GM12878 (cell line): ENCODE measurements around the gene FTH1. TPM values are rescaled to one million over a fixed set of nuclear protein-coding genes. Genes with fewer than 3 reads are reported as not detected.
"Not testable (repeated sequence)": the region's sequence is repeated elsewhere in the genome, so short reads cannot be mapped to it uniquely, and the experiment has no call there.

Experiments
- ATAC-seq: fragments of 200-7000 bp; cut with Tn5 transposase; 3 replicates; pipeline ENCODE4 v1.9.1; 2020; ENCODE audit warnings: mild to moderate bottlenecking, moderate library complexity
- BruUV-seq: library from RNA; stranded (reverse); fragments of 400-500 nt; replicated peaks from 2 replicates; lab custom pipeline; 2021; lab: Mats Ljungman, UMichigan
- CTCF ChIA-PET: fragments of 300-600 bp; sonication (Branson Sonifier 250); formaldehyde crosslinking; extraction: SDS; loops from one replicate; lab custom pipeline; 2021; ENCODE audit warnings: inconsistent platforms; lab: Yijun Ruan, JAX
- POLR2A ChIA-PET: fragments of 350-600 bp; formaldehyde crosslinking; extraction: SDS; loops from one replicate; lab custom pipeline; 2021; ENCODE audit warnings: inconsistent platforms; lab: Charles Lee
- RAD21 ChIA-PET: fragments of 300-600 bp; sonication (Branson Sonifier 250); formaldehyde crosslinking; loops from one replicate; lab custom pipeline; 2023; ENCODE audit warnings: antibody characterized with exemption; ENCODE audit not compliant: unreplicated experiment; lab: Charles Lee
- SMC1A ChIA-PET: fragments of 300-600 bp; sonication (Branson Sonifier 250); formaldehyde crosslinking; loops from one replicate; lab custom pipeline; 2023; ENCODE audit not compliant: unreplicated experiment, uncharacterized antibody; lab: Charles Lee
- DNase-seq: peaks from one replicate; pipeline ENCODE4 v3.0.0-alpha.2; 2011; ENCODE audit warnings: low read depth, low spot score
- FAIRE-seq: peaks from 3 replicates; lab custom pipeline; 2011; peaks lifted over from hg19 to GRCh38; lab: Jason Lieb, UNC
- H2AFZ ChIP-seq: 2 replicates; pipeline ENCODE4 v1.6.0; 2011; ENCODE audit warnings: low read depth, low read length, control low read depth; ENCODE audit not compliant: control insufficient read depth
- H3K27ac ChIP-seq: 2 replicates; pipeline ENCODE4 v1.5.1; 2011; ENCODE audit warnings: control low read depth; ENCODE audit not compliant: control insufficient read depth, insufficient read depth
- H3K27me3 ChIP-seq, 2 experiments: replicated peaks in 1 of 2; 2 replicates each; pipeline versions ENCODE4 v1.6.0 to v1.6.1; 2011; ENCODE audit warnings: low read length in 1 of 2; ENCODE audit not compliant: control insufficient read depth in 2 of 2, insufficient read depth in 2 of 2
- H3K36me3 ChIP-seq, 2 experiments: 2 replicates each; pipeline ENCODE4 v1.5.1; 2011; ENCODE audit warnings: low read length in 1 of 2; ENCODE audit not compliant: control insufficient read depth in 2 of 2, insufficient read depth in 2 of 2
- H3K4me1 ChIP-seq: 2 replicates; pipeline ENCODE4 v1.6.1; 2011; ENCODE audit warnings: mild to moderate bottlenecking, low read length, moderate library complexity, mixed read lengths; ENCODE audit not compliant: control insufficient read depth, insufficient read depth
- H3K4me2 ChIP-seq: 2 replicates; pipeline ENCODE4 v1.6.0; 2011; ENCODE audit warnings: control low read depth; ENCODE audit not compliant: control insufficient read depth, insufficient read depth
- H3K4me3 ChIP-seq: fragments of 200-600 bp; sonication (generic); 2 replicates; pipeline ENCODE4 v1.5.1; 2016
- H3K79me2 ChIP-seq: 2 replicates; pipeline ENCODE4 v1.6.0; 2011; ENCODE audit warnings: low read length; ENCODE audit not compliant: control insufficient read depth, insufficient read depth
- H3K9ac ChIP-seq: 2 replicates; pipeline ENCODE4 v1.8.0; 2011; ENCODE audit warnings: low read length, control low read depth, mixed read lengths; ENCODE audit not compliant: control insufficient read depth, insufficient read depth
- H3K9me3 ChIP-seq: replicated peaks from 3 replicates; pipeline ENCODE4 v1.5.1; 2011; ENCODE audit warnings: mild to moderate bottlenecking, low read length; ENCODE audit not compliant: control insufficient read depth, insufficient read depth
- H4K20me1 ChIP-seq: 2 replicates; pipeline ENCODE4 v1.6.0; 2011; ENCODE audit not compliant: control insufficient read depth, insufficient read depth
- BACH1 ChIP-seq: fragments of 450-650 bp; IDR thresholded peaks from 2 replicates; pipeline ENCODE4 v1.6.1; 2017; ENCODE audit warnings: mild to moderate bottlenecking, borderline replicate concordance
- RAD51 ChIP-seq: fragments of 450-650 bp; IDR thresholded peaks from 2 replicates; pipeline ENCODE4 v1.6.1; 2016; ENCODE audit warnings: moderate library complexity, mild to moderate bottlenecking, inconsistent platforms
- ZBED1 ChIP-seq: IDR thresholded peaks from 2 replicates; pipeline ENCODE4 v1.6.1; 2016; ENCODE audit warnings: borderline replicate concordance
- WGBS: methylation state at CpG from one replicate; pipeline ENCODE4 v1.1.6; 2016; ENCODE audit warnings: low lambda C conversion rate; ENCODE audit not compliant: insufficient replicate concordance, insufficient coverage; ENCODE audit errors: missing lambda C conversion rate; 5-methylcytosine and 5-hydroxymethylcytosine counted together
- in situ Hi-C: fragments of 300-500 bp; cut with MboI; formaldehyde crosslinking; loops from 9 replicates; pipeline ENCODE4 v1.14.3; 2018; ENCODE audit warnings: mixed read lengths
- intact Hi-C: fragments of 100-400 bp; cut with micrococcal nuclease; formaldehyde crosslinking; loops from one replicate; pipeline ENCODE4 v1.14.2; 2022; ENCODE audit not compliant: unreplicated experiment
- polyA plus RNA-seq, 11 experiments: library from polyadenylated mRNA; depleted of rRNA in 4 of 11; unstranded in 6 of 11; stranded (reverse) in 5 of 11; fragments of >200 nt; fragmentation: Nextera tagmentation in 4 of 11; fragmentation: Illumina TruSeq in 1 of 11; extraction: Ambion mirVana in 4 of 11; extraction: Trizol in 1 of 11; gene quantifications; 1 replicate in 1 of 11; 2 replicates in 10 of 11; pipeline versions ENCODE4 v1.2.1 to v1.2.3, GENCODE V29; 2011 to 2016; ENCODE audit warnings: inconsistent platforms in 2 of 11, missing spikeins in 2 of 11, low read depth in 1 of 11
- total RNA-seq, 4 experiments: library from RNA; depleted of rRNA in 3 of 4; stranded (reverse); fragments of >200 nt in 3 of 4; fragmentation: Illumina TruSeq in 1 of 4; extraction: Trizol in 1 of 4; gene quantifications; 2 replicates each; pipeline versions ENCODE4 v1.2.1 to v1.2.3, GENCODE V29; 2013 to 2021
- TF ChIP-seq, protein P1 (sequence below): IDR thresholded peaks from 2 replicates; pipeline ENCODE4 v1.6.1; 2011; ENCODE audit warnings: borderline replicate concordance, low read depth, mild to moderate bottlenecking, moderate library complexity, mixed read lengths, low read length; ENCODE audit not compliant: insufficient read depth; ENCODE audit errors: extremely low read length

Gene FTH1
- total and polyA plus RNA-seq, 10 of the 15 experiments (the other 5 are each of a cell fraction or from before 2014, with no cell fraction given): 289 to 4,154 (median 960) TPM

DNA sequence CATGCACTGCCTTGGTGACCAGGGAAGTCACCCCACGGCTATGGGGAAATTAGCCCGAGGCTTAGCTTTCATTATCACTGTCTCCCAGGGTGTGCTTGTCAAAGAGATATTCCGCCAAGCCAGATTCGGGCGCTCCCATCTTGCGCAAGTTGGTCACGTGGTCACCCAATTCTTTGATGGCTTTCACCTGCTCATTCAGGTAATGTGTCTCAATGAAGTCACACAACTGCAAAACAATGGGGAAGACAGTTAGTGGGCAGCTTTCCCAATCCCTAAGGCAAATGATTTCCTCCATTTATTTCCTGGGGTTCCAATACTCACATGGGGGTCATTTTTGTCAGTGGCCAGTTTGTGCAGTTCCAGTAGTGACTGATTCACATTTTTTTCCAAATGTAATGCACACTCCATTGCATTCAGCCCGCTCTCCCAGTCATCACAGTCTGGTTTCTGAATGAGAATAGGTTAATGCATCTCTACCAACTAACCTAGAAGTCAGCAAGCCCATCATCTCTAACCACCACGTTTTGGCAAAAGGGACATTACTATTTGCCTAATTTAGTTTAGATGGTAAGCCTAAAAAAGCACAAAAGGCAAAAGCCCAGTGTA is 2.7 kb downstream of the FTH1 start:
- Histone ChIP-seq H3K4me3 (peak overlapping the region; percentile 100), H3K79me2 (peaks cover 36% of the 10 kb centered on the region), H3K9ac (peak overlapping the region; percentile 93), H3K36me3 (peaks cover 6 to 16% of the 10 kb centered on the region in 2 experiments), H3K27ac (peak overlapping the region; percentile 50), H3K4me2 (peak overlapping the region; percentile 91), H3K4me1 (peaks cover 28% of the 10 kb centered on the region)
- H4K20me1 ChIP-seq, FAIRE-seq, H3K9me3 ChIP-seq, DNase-seq, in situ Hi-C loops, H3K27me3 ChIP-seq, ATAC-seq, H2AFZ ChIP-seq: not testable (repeated sequence)
- SMC1A ChIA-PET: interaction anchor here (1.0 to 3.7 kb wide), 5 partner anchors 14 to 117 kb away, joined by 3 to 20 read pairs (median 6); no protein-coding TSS in a partner anchor
- TF ChIP-seq, protein P1, sequence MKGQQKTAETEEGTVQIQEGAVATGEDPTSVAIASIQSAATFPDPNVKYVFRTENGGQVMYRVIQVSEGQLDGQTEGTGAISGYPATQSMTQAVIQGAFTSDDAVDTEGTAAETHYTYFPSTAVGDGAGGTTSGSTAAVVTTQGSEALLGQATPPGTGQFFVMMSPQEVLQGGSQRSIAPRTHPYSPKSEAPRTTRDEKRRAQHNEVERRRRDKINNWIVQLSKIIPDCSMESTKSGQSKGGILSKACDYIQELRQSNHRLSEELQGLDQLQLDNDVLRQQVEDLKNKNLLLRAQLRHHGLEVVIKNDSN: peak; percentile 42
- TF ChIP-seq ZBED1 (0 out of 2 replicates have a peak, but pooled peaks have one; percentile 14), RAD51 (peak; percentile 90), BACH1 (0 out of 2 replicates have a peak, but pooled peaks have one; percentile 15)
- CTCF ChIA-PET: interaction anchor here (0.7 to 7.0 kb wide), 9 partner anchors 8 to 167 kb away, joined by 3 to 49 read pairs (median 4); no protein-coding TSS in a partner anchor
- intact Hi-C loops: loop anchor here (5.0 kb wide), 4 partner anchors 88 to 167 kb away; partner anchors contain the start of genes FADS2 and INCENP
- WGBS: 23% methylated on average over 9 of the region's 9 CpGs
- BruUV-seq: TSS peak; percentile 83
- POLR2A ChIA-PET: interaction anchor here (1.3 to 1.4 kb wide), 3 partner anchors 13 to 211 kb away, joined by 3 to 4 read pairs (median 3); no protein-coding TSS in a partner anchor
- RAD21 ChIA-PET: interaction anchor here (1.0 to 1.7 kb wide), 3 partner anchors 17 to 83 kb away, joined by 3 to 5 read pairs (median 4); no protein-coding TSS in a partner anchor
